ENCODE results near the gene CTSA.

DNA sequence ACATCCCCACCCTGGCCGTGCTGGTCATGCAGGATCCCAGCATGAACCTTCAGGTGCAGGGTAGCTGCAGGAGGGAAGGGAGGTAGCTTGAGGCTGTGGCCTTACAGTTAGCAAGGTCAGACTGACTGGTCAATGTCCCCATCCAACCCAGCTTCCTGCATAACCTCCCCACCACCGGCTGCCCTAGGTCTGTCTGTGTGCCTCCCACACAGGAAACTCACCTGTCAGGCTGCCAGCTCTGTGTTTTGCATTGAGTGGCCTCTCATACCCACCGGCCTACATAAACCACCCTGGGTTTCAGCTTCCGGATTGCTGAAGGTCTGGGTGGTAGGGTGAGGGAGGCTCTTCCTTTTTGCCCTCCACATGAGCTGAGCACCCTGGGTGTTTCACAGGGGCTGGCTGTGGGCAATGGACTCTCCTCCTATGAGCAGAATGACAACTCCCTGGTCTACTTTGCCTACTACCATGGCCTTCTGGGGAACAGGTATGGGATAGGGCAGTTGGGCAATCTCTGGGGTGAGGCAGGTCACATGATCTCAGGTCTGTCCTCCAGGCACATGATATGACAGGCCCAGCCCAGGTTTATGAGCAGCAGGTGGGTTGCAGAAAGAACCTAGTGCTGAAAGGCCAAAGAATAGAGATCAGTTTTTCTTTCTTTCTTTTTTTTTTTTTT, 1.8 kb downstream of the CTSA start:
- TF ChIP-seq, protein P1, sequence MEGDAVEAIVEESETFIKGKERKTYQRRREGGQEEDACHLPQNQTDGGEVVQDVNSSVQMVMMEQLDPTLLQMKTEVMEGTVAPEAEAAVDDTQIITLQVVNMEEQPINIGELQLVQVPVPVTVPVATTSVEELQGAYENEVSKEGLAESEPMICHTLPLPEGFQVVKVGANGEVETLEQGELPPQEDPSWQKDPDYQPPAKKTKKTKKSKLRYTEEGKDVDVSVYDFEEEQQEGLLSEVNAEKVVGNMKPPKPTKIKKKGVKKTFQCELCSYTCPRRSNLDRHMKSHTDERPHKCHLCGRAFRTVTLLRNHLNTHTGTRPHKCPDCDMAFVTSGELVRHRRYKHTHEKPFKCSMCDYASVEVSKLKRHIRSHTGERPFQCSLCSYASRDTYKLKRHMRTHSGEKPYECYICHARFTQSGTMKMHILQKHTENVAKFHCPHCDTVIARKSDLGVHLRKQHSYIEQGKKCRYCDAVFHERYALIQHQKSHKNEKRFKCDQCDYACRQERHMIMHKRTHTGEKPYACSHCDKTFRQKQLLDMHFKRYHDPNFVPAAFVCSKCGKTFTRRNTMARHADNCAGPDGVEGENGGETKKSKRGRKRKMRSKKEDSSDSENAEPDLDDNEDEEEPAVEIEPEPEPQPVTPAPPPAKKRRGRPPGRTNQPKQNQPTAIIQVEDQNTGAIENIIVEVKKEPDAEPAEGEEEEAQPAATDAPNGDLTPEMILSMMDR (IDR thresholded peaks at IDR 0.05; ENCODE audit: poor library complexity), result no peak
- no peak for TF ChIP-seq EZH2 (IDR thresholded peaks at IDR 0.05; ENCODE audit: borderline replicate concordance)

Measured in hepatocyte (in vitro differentiated cells).